GM12878 (cell line): ENCODE data around the gene DCAF8. TPM values are rescaled to one million over a fixed set of nuclear protein-coding genes. Genes with fewer than 3 reads are reported as not detected.

Experiments used
- ASH2L ChIP-seq: fragments of 300-600, 200-600 bp; sonication (generic); IDR thresholded peaks from 2 replicates; pipeline ENCODE4 v1.6.1; 2017; ENCODE audit warnings: low read depth, mild to moderate bottlenecking, borderline replicate concordance
- BACH1 ChIP-seq: fragments of 450-650 bp; IDR thresholded peaks from 2 replicates; pipeline ENCODE4 v1.6.1; 2017; ENCODE audit warnings: mild to moderate bottlenecking, borderline replicate concordance
- BHLHE40 ChIP-seq, 2 experiments: fragments of 450-650 bp in 1 of 2; IDR thresholded peaks; 2 replicates each; pipeline ENCODE4 v1.6.1; 2011 to 2017; ENCODE audit warnings: low read depth in 2 of 2, borderline replicate concordance in 1 of 2, improper control_type of control experiment in 1 of 2, low read length in 1 of 2, mild to moderate bottlenecking in 1 of 2
- CBFB ChIP-seq: IDR thresholded peaks from 2 replicates; pipeline ENCODE4 v1.6.1; 2016; ENCODE audit warnings: antibody characterized with exemption, low read depth
- EED ChIP-seq: sonication (generic); IDR thresholded peaks from 2 replicates; pipeline ENCODE4 v1.6.1; 2016; ENCODE audit warnings: antibody characterized with exemption, low read depth
- EGR1 ChIP-seq, 2 experiments: IDR thresholded peaks; 1 replicate in 1 of 2; 2 replicates in 1 of 2; pipeline ENCODE4 v1.6.1; 2011 to 2012; ENCODE audit warnings: low read depth in 2 of 2, low read length in 2 of 2, borderline replicate concordance in 1 of 2, mild to moderate bottlenecking in 1 of 2, moderate library complexity in 1 of 2
- ESRRA ChIP-seq: IDR thresholded peaks from 2 replicates; pipeline ENCODE4 v1.6.1; 2012; ENCODE audit warnings: mild to moderate bottlenecking, low read length, improper control_type of control experiment
- GATAD2B ChIP-seq: fragments of 450-650 bp; conservative IDR thresholded peaks from 2 replicates; pipeline ENCODE4 v1.6.1; 2017; ENCODE audit warnings: low read depth, mild to moderate bottlenecking, moderate library complexity
- IKZF1 ChIP-seq: fragments of 450-650 bp; conservative IDR thresholded peaks from 2 replicates; pipeline ENCODE4 v1.6.1; 2017; ENCODE audit warnings: antibody characterized with exemption, mild to moderate bottlenecking
- IKZF2 ChIP-seq, 2 experiments: fragments of 450-650 bp; IDR thresholded peaks; 2 replicates each; pipeline ENCODE4 v1.6.1; 2017; ENCODE audit warnings: mild to moderate bottlenecking in 2 of 2, moderate library complexity in 2 of 2
- JUNB ChIP-seq: IDR thresholded peaks from 2 replicates; pipeline ENCODE4 v1.6.1; 2016; ENCODE audit warnings: antibody characterized with exemption, mild to moderate bottlenecking
- LARP7 ChIP-seq: fragments of 450-650 bp; IDR thresholded peaks from 2 replicates; pipeline ENCODE4 v1.6.1; 2017; ENCODE audit warnings: mild to moderate bottlenecking
- MXI1 ChIP-seq: fragments of 150-350 bp; IDR thresholded peaks from 2 replicates; pipeline ENCODE4 v1.6.1; 2011; ENCODE audit warnings: low read depth, mild to moderate bottlenecking, inconsistent platforms, low read length, improper control_type of control experiment
- SP1 ChIP-seq: IDR thresholded peaks from one replicate; pipeline ENCODE4 v1.6.1; 2011; ENCODE audit warnings: low read depth, low read length
- ZNF24 ChIP-seq: fragments of 450-650 bp; IDR thresholded peaks from 2 replicates; pipeline ENCODE4 v1.6.1; 2017; ENCODE audit warnings: antibody characterized with exemption, mild to moderate bottlenecking
- polyA plus RNA-seq, 11 experiments: library from polyadenylated mRNA; depleted of rRNA in 4 of 11; unstranded in 6 of 11; stranded (reverse) in 5 of 11; fragments of >200 nt; fragmentation: Nextera tagmentation in 4 of 11; fragmentation: Illumina TruSeq in 1 of 11; extraction: Ambion mirVana in 4 of 11; extraction: Trizol in 1 of 11; gene quantifications; 1 replicate in 1 of 11; 2 replicates in 10 of 11; pipeline versions ENCODE4 v1.2.1 to v1.2.3, GENCODE V29; 2011 to 2016; ENCODE audit warnings: inconsistent platforms in 2 of 11, missing spikeins in 2 of 11, low read depth in 1 of 11
- total RNA-seq, 4 experiments: library from RNA; depleted of rRNA in 3 of 4; stranded (reverse); fragments of >200 nt in 3 of 4; fragmentation: Illumina TruSeq in 1 of 4; extraction: Trizol in 1 of 4; gene quantifications; 2 replicates each; pipeline versions ENCODE4 v1.2.1 to v1.2.3, GENCODE V29; 2013 to 2021
- TF ChIP-seq, protein P1 (sequence below): IDR thresholded peaks from 2 replicates; pipeline ENCODE4 v1.6.1; 2012; ENCODE audit warnings: low read depth, low read length, improper control_type of control experiment
- TF ChIP-seq, protein P2 (sequence below): fragments of 450-650 bp; IDR thresholded peaks from 2 replicates; pipeline ENCODE4 v1.6.1; 2018; ENCODE audit warnings: borderline replicate concordance, mild to moderate bottlenecking; ENCODE audit not compliant: partially characterized antibody
- TF ChIP-seq, protein P3 (sequence below): IDR thresholded peaks from 2 replicates; pipeline ENCODE4 v1.6.1; 2011; ENCODE audit warnings: mild to moderate bottlenecking, low read depth, low read length, moderate library complexity; ENCODE audit not compliant: insufficient replicate concordance
- TF ChIP-seq, protein P4 (sequence below): fragments of 450-650 bp; IDR thresholded peaks from 2 replicates; pipeline ENCODE4 v1.6.1; 2017; ENCODE audit warnings: borderline replicate concordance
- TF ChIP-seq, protein P5 (sequence below): fragments of 450-650 bp; conservative IDR thresholded peaks from 2 replicates; pipeline ENCODE4 v1.6.1; 2017; ENCODE audit warnings: mild to moderate bottlenecking, moderate library complexity
- TF ChIP-seq, protein P6 (sequence below): IDR thresholded peaks from 2 replicates; pipeline ENCODE4 v1.6.1; 2011; ENCODE audit warnings: low read depth, mild to moderate bottlenecking, low read length, moderate library complexity, borderline replicate concordance; ENCODE audit errors: extremely low read depth

Gene DCAF8
- total and polyA plus RNA-seq, 10 of the 15 experiments (the other 5 are each of a cell fraction or from before 2014, with no cell fraction given): 10.4 to 152 (median 84.6) TPM

DNA sequence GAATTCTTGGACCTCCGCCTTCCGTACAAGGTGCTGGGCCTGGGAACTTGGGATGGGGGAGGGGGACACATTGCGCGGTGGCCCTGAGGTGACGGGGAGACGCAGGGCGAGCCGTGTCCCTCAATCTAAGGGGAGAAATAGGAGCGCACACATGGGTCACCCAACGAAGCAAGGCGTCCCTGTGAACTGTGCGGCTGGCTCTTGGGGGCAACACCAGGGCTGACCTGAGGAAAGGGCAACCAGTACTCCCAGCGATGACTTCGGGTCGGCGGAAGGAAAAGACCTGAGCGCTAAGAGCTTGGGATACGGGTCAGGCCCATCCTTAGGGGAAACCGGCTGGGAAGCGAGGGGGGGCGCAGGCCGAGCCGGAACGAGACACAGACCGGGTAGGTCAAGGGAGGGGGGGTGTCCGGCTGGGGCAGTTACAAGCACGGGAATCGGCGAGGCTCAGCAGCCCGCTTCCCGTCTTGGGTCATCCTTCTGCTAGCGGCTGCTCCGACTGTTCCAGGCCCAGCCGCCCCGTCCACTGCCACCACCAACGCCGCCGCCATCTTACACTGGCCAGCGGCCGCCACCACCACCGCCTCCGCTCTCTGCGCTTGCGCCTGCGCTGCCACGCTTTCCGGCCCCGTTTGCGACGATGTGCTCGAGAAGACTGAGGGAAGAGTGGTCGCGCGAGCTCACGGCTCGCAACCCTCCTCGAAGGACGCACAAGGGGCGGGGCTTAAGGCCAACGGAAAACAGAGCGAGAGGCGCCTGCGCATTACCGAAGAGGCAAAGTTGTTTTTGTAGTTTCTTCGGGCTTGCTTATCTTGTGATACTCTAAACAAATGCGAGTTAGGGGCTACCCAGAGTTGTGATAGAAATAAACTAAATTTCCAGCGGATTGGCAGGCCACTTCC is at the start of gene DCAF8 (continued):
- no peak for TF ChIP-seq JUNB
- TF ChIP-seq, protein P1, sequence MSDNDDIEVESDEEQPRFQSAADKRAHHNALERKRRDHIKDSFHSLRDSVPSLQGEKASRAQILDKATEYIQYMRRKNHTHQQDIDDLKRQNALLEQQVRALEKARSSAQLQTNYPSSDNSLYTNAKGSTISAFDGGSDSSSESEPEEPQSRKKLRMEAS: peak; percentile 78
- peak; percentile 95 for TF ChIP-seq LARP7
- TF ChIP-seq, protein P2, sequence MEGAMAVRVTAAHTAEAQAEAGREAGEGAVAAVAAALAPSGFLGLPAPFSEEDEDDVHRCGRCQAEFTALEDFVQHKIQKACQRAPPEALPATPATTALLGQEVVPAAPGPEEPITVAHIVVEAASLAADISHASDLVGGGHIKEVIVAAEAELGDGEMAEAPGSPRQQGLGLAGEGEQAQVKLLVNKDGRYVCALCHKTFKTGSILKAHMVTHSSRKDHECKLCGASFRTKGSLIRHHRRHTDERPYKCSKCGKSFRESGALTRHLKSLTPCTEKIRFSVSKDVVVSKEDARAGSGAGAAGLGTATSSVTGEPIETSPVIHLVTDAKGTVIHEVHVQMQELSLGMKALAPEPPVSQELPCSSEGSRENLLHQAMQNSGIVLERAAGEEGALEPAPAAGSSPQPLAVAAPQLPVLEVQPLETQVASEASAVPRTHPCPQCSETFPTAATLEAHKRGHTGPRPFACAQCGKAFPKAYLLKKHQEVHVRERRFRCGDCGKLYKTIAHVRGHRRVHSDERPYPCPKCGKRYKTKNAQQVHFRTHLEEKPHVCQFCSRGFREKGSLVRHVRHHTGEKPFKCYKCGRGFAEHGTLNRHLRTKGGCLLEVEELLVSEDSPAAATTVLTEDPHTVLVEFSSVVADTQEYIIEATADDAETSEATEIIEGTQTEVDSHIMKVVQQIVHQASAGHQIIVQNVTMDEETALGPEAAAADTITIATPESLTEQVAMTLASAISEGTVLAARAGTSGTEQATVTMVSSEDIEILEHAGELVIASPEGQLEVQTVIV: peak; percentile 99
- no peak for TF ChIP-seq EED
- TF ChIP-seq ZNF24: no peak
- TF ChIP-seq ESRRA: no peak
- TF ChIP-seq EGR1 (IDR thresholded peaks at IDR 0.05; ENCODE audit: borderline replicate concordance in 1 of 2, low read depth in 2 of 2, low read length in 2 of 2): peak in 1 of 2 experiments; percentile 94; a peak in 2 of 3 replicates
- TF ChIP-seq BHLHE40 (IDR thresholded peaks at IDR 0.05; ENCODE audit: borderline replicate concordance in 1 of 2, low read depth in 2 of 2, low read length in 1 of 2): peak; percentile 10 to 52; a peak in 1 of 4 replicates
- TF ChIP-seq SP1: peak; percentile 56
- TF ChIP-seq, protein P3, sequence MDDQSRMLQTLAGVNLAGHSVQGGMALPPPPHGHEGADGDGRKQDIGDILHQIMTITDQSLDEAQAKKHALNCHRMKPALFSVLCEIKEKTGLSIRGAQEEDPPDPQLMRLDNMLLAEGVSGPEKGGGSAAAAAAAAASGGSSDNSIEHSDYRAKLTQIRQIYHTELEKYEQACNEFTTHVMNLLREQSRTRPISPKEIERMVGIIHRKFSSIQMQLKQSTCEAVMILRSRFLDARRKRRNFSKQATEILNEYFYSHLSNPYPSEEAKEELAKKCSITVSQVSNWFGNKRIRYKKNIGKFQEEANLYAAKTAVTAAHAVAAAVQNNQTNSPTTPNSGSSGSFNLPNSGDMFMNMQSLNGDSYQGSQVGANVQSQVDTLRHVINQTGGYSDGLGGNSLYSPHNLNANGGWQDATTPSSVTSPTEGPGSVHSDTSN: no peak
- TF ChIP-seq, protein P4, sequence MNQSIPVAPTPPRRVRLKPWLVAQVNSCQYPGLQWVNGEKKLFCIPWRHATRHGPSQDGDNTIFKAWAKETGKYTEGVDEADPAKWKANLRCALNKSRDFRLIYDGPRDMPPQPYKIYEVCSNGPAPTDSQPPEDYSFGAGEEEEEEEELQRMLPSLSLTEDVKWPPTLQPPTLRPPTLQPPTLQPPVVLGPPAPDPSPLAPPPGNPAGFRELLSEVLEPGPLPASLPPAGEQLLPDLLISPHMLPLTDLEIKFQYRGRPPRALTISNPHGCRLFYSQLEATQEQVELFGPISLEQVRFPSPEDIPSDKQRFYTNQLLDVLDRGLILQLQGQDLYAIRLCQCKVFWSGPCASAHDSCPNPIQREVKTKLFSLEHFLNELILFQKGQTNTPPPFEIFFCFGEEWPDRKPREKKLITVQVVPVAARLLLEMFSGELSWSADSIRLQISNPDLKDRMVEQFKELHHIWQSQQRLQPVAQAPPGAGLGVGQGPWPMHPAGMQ: no peak
- no peak; the same call in 1 of the 2 replicates for TF ChIP-seq ASH2L
- TF ChIP-seq MXI1: peak; percentile 28; the same call in 1 of the 2 replicates
- peak; percentile 52 for TF ChIP-seq GATAD2B
- peak; percentile 40 for TF ChIP-seq BACH1
- TF ChIP-seq IKZF1: peak; percentile 63
- TF ChIP-seq CBFB: peak; percentile 31; the same call in 1 of the 2 replicates
- no peak; a peak in 1 of 4 replicates for TF ChIP-seq IKZF2 (IDR thresholded peaks at IDR 0.05)
- TF ChIP-seq, protein P5, sequence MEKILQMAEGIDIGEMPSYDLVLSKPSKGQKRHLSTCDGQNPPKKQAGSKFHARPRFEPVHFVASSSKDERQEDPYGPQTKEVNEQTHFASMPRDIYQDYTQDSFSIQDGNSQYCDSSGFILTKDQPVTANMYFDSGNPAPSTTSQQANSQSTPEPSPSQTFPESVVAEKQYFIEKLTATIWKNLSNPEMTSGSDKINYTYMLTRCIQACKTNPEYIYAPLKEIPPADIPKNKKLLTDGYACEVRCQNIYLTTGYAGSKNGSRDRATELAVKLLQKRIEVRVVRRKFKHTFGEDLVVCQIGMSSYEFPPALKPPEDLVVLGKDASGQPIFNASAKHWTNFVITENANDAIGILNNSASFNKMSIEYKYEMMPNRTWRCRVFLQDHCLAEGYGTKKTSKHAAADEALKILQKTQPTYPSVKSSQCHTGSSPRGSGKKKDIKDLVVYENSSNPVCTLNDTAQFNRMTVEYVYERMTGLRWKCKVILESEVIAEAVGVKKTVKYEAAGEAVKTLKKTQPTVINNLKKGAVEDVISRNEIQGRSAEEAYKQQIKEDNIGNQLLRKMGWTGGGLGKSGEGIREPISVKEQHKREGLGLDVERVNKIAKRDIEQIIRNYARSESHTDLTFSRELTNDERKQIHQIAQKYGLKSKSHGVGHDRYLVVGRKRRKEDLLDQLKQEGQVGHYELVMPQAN: 0 out of 2 replicates have a peak, but pooled peaks have one; percentile 59
- TF ChIP-seq, protein P6, sequence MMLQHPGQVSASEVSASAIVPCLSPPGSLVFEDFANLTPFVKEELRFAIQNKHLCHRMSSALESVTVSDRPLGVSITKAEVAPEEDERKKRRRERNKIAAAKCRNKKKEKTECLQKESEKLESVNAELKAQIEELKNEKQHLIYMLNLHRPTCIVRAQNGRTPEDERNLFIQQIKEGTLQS: peak; percentile 87; the same call in 1 of the 2 replicates
